WTC11 (cell line): ENCODE measurements around the gene SLC26A2. TPM values are rescaled to one million over a fixed set of nuclear protein-coding genes. Genes with fewer than 3 reads are reported as not detected.

Source experiments
- ATAC-seq: fragments of 200-7000 bp; cut with Tn5 transposase; 2 replicates; pipeline ENCODE4 v1.10.0; 2021; ENCODE audit warnings: mild to moderate bottlenecking, moderate library complexity
- CTCF ChIA-PET: fragments of 300-600 bp; sonication (Branson Sonifier 250); formaldehyde crosslinking; loops from one replicate; lab custom pipeline; 2021; ENCODE audit warnings: antibody characterized with exemption; lab: Charles Lee
- POLR2A ChIA-PET: fragments of 350-600 bp; sonication (Branson Sonifier 250); formaldehyde crosslinking; loops from one replicate; lab custom pipeline; 2021; ENCODE audit warnings: antibody characterized with exemption; lab: Charles Lee
- DNase-seq: peaks from one replicate; pipeline ENCODE4 v3.0.0; 2021; ENCODE audit warnings: low spot score
- H3K27ac Mint-ChIP-seq: 2 replicates; pipeline ENCODE4 v1.8.0; 2021; ENCODE audit warnings: mixed read lengths
- H3K27me3 Mint-ChIP-seq: 2 replicates; pipeline ENCODE4 v1.8.0; 2021; ENCODE audit warnings: low read depth, mild to moderate bottlenecking, moderate library complexity, mixed read lengths
- H3K36me3 Mint-ChIP-seq: 2 replicates; pipeline ENCODE4 v1.8.0; 2021; ENCODE audit warnings: mixed read lengths
- H3K4me1 Mint-ChIP-seq: 2 replicates; pipeline ENCODE4 v1.8.0; 2022; ENCODE audit warnings: mixed read lengths
- H3K4me3 Mint-ChIP-seq: 2 replicates; pipeline ENCODE4 v1.8.0; 2021; ENCODE audit warnings: mild to moderate bottlenecking, moderate library complexity, mixed read lengths
- H3K9me3 Mint-ChIP-seq: 2 replicates; pipeline ENCODE4 v1.8.0; 2021; ENCODE audit warnings: mixed read lengths
- CBFB ChIP-seq: sonication (generic); formaldehyde crosslinking; IDR thresholded peaks from 2 replicates; pipeline ENCODE4 v1.8.1; 2022; ENCODE audit warnings: mild to moderate bottlenecking, low read depth, missing genetic modification reagents
- CDX4 ChIP-seq: fragments of 250-450 bp; sonication (Bioruptor Pico); IDR thresholded peaks from 2 replicates; pipeline ENCODE4 v1.9.0; 2021; ENCODE audit warnings: moderate library complexity, mild to moderate bottlenecking, inconsistent platforms, borderline replicate concordance
- CREM ChIP-seq: sonication (generic); formaldehyde crosslinking; IDR thresholded peaks from 2 replicates; pipeline ENCODE4 v1.8.1; 2022; ENCODE audit warnings: mild to moderate bottlenecking, missing genetic modification reagents, moderate library complexity
- E2F4 ChIP-seq: sonication (generic); formaldehyde crosslinking; IDR thresholded peaks from 2 replicates; pipeline ENCODE4 v1.8.1; 2022; ENCODE audit warnings: low read depth, mild to moderate bottlenecking, moderate library complexity, missing genetic modification reagents, borderline replicate concordance
- GTF2I ChIP-seq: fragments of 250-450 bp; sonication (Bioruptor Pico); conservative IDR thresholded peaks from 2 replicates; pipeline ENCODE4 v1.4.0; 2021; ENCODE audit warnings: mild to moderate bottlenecking
- IRF2 ChIP-seq: sonication (generic); formaldehyde crosslinking; IDR thresholded peaks from 2 replicates; pipeline ENCODE4 v1.8.0; 2022; ENCODE audit warnings: low read depth, missing genetic modification reagents, borderline replicate concordance
- JAZF1 ChIP-seq: fragments of 250-450 bp; sonication (Bioruptor Pico); IDR thresholded peaks from 2 replicates; pipeline ENCODE4 v1.9.0; 2021; ENCODE audit warnings: moderate library complexity, mild to moderate bottlenecking, inconsistent platforms
- NR2C2 ChIP-seq: sonication (generic); formaldehyde crosslinking; IDR thresholded peaks from 2 replicates; pipeline ENCODE4 v1.8.0; 2022; ENCODE audit warnings: mild to moderate bottlenecking, missing genetic modification reagents
- PRDM15 ChIP-seq: sonication (generic); formaldehyde crosslinking; IDR thresholded peaks from 2 replicates; pipeline ENCODE4 v1.8.0; 2022; ENCODE audit warnings: missing genetic modification reagents
- PRRX2 ChIP-seq: fragments of 250-450 bp; sonication (Bioruptor Pico); IDR thresholded peaks from 2 replicates; pipeline ENCODE4 v1.8.0; 2021; ENCODE audit warnings: mild to moderate bottlenecking
- RELA ChIP-seq: sonication (generic); formaldehyde crosslinking; IDR thresholded peaks from 2 replicates; pipeline ENCODE4 v1.8.1; 2022; ENCODE audit warnings: missing genetic modification reagents, mild to moderate bottlenecking, borderline replicate concordance
- SMAD4 ChIP-seq: sonication (generic); formaldehyde crosslinking; IDR thresholded peaks from 2 replicates; pipeline ENCODE4 v1.8.0; 2022; ENCODE audit warnings: mild to moderate bottlenecking, missing genetic modification reagents
- SOX15 ChIP-seq: fragments of 250-450 bp; sonication (Bioruptor Pico); IDR thresholded peaks from 2 replicates; pipeline ENCODE4 v1.9.0; 2021; ENCODE audit warnings: mild to moderate bottlenecking
- TP53 ChIP-seq: sonication (generic); formaldehyde crosslinking; IDR thresholded peaks from 2 replicates; pipeline ENCODE4 v1.8.1; 2023; ENCODE audit warnings: mild to moderate bottlenecking, missing genetic modification reagents
- ZBTB21 ChIP-seq: sonication (generic); formaldehyde crosslinking; IDR thresholded peaks from 2 replicates; pipeline ENCODE4 v1.8.1; 2023; ENCODE audit warnings: mild to moderate bottlenecking, missing genetic modification reagents, borderline replicate concordance
- ZBTB43 ChIP-seq: sonication (generic); formaldehyde crosslinking; IDR thresholded peaks from 2 replicates; pipeline ENCODE4 v1.8.1; 2023; ENCODE audit warnings: mild to moderate bottlenecking, missing genetic modification reagents
- ZNF219 ChIP-seq: sonication (generic); formaldehyde crosslinking; IDR thresholded peaks from 2 replicates; pipeline ENCODE4 v1.8.0; 2023; ENCODE audit warnings: missing genetic modification reagents, mild to moderate bottlenecking, borderline replicate concordance
- ZNF232 ChIP-seq: sonication (generic); formaldehyde crosslinking; IDR thresholded peaks from 2 replicates; pipeline ENCODE4 v1.8.0; 2022; ENCODE audit warnings: mild to moderate bottlenecking, missing genetic modification reagents
- ZNF396 ChIP-seq: fragments of 250-450 bp; sonication (Bioruptor Pico); IDR thresholded peaks from 2 replicates; pipeline ENCODE4 v1.8.0; 2021; ENCODE audit warnings: mild to moderate bottlenecking, moderate library complexity, borderline replicate concordance
- ZNF416 ChIP-seq: fragments of 250-450 bp; sonication (Bioruptor Pico); IDR thresholded peaks from 2 replicates; pipeline ENCODE4 v1.9.0; 2021; ENCODE audit warnings: mild to moderate bottlenecking, inconsistent platforms
- ZNF425 ChIP-seq: fragments of 250-450 bp; sonication (Bioruptor Pico); conservative IDR thresholded peaks from 2 replicates; pipeline ENCODE4 v1.9.0; 2021; ENCODE audit warnings: mild to moderate bottlenecking
- ZNF512 ChIP-seq: sonication (generic); formaldehyde crosslinking; IDR thresholded peaks from 2 replicates; pipeline ENCODE4 v1.8.1; 2022; ENCODE audit warnings: missing genetic modification reagents, borderline replicate concordance
- ZNF671 ChIP-seq: fragments of 250-450 bp; sonication (Bioruptor Pico); IDR thresholded peaks from 2 replicates; pipeline ENCODE4 v1.8.0; 2021; ENCODE audit warnings: mild to moderate bottlenecking
- total RNA-seq: library from RNA; stranded (reverse); gene quantifications from 3 replicates; pipeline ENCODE4 v1.2.3, GENCODE V29; 2021

Gene SLC26A2
- total RNA-seq, 1 experiment from 2014 or later: 11.1 TPM

GRCh38 chr5:150006318-150006717 is 45.8 kb downstream of the SLC26A2 start:
- no peak for DNase-seq
- Mint-ChIP-seq H3K27ac (no peak overlapping the region), H3K9me3 (no peaks in the 10 kb centered on the region), H3K4me3 (no peak overlapping the region), H3K36me3 (peaks cover 46% of the 10 kb centered on the region)
- no peak for ATAC-seq
- ChIA-PET POLR2A (no interaction called here), CTCF (interaction anchor here (0.6 to 1.5 kb wide), 3 partner anchors 14 to 170 kb away, joined by 3 to 6 read pairs (median 3); no protein-coding TSS in a partner anchor)
- TF ChIP-seq ZBTB43 (CRISPR knock-in tag) (no peak), E2F4 (no peak), TP53 (CRISPR knock-in tag) (no peak), NR2C2 (CRISPR knock-in tag) (no peak), RELA (CRISPR knock-in tag) (no peak), PRDM15 (CRISPR knock-in tag) (no peak), CDX4 (CRISPR knock-in tag) (no peak), CREM (no peak), PRRX2 (CRISPR knock-in tag) (no peak), ZNF232 (CRISPR knock-in tag) (no peak), SMAD4 (CRISPR knock-in tag) (no peak), ZNF512 (CRISPR knock-in tag) (no peak), ZNF396 (no peak), IRF2 (no peak), GTF2I (CRISPR knock-in tag) (no peak)
- TF ChIP-seq, all 79 proteins: peak for 0
- Mint-ChIP-seq H3K27me3 (no peaks in the 10 kb centered on the region), H3K4me1 (peaks cover 10% of the 10 kb centered on the region)

- Mint-ChIP-seq H3K27me3 (no peaks in the 10 kb centered on the region), H3K27ac (no peak overlapping the region), H3K4me1 (peaks cover 4% of the 10 kb centered on the region; the same call in 1 of the 2 replicates), H3K9me3 (no peaks in the 10 kb centered on the region), H3K4me3 (no peak overlapping the region), H3K36me3 (peaks cover 50% of the 10 kb centered on the region)
- no peak for DNase-seq
- POLR2A ChIA-PET: no interaction called here
- ATAC-seq: no peak
- CTCF ChIA-PET: no interaction called here
- TF ChIP-seq PRDM15 (CRISPR knock-in tag) (no peak), CREM (no peak), CBFB (no peak), JAZF1 (CRISPR knock-in tag) (no peak), ZBTB21 (CRISPR knock-in tag) (no peak), ZNF671 (CRISPR knock-in tag) (no peak), SOX15 (no peak), ZNF219 (no peak), ZNF416 (CRISPR knock-in tag) (no peak), ZNF425 (CRISPR knock-in tag) (no peak)
Observed at GRCh38 chr5:150007050-150007449, 46.5 kb downstream of the SLC26A2 start.
